ENCODE data around the gene MRPL34. TPM values are rescaled to one million over a fixed set of nuclear protein-coding genes. Genes with fewer than 3 reads are reported as not detected.

The MRPL34 gene
- total RNA-seq, 1 experiment from 2014 or later: 87.7 TPM

DNA sequence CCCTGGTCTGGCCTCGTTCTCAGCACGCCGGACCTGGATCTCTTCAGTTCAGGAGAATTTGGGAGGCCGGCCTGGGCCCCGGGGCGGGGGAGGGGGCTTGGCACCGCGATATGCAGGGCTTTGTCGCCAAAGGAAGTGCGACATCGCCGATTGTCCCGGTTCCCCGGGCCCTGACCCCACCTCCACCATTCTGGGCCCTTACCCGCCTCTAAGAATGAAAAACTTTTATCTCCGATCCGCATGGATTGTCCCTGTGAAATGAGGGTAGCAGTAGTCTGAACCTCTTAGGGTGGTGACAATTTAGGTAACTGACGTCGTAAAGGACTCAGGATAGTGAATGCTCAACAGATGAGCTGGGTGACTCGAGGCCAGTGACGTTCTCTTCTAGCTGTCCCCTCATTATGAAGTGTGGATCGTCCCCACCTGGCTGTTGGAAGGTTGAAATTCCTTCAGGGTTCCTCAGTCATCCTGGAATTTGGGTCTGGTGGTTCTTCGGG is 4.3 kb downstream of the MRPL34 start:
- Histone ChIP-seq H3K4me1 (ENCODE audit: control insufficient read depth, insufficient read depth, low read length) (peaks cover 29% of the 10 kb centered on the region), H3K27me3 (ENCODE audit: control insufficient read depth, insufficient read depth, low read length) (no peaks in the 10 kb centered on the region), H3K27ac (ENCODE audit: low read length) (peak overlapping the region; percentile 92), H3K9me3 (ENCODE audit: control insufficient read depth, insufficient read depth, low read depth, low read length) (no peaks in the 10 kb centered on the region), H3K4me3 (ENCODE audit: low read depth in 2 of 2, low read length in 2 of 2) (peak overlapping the region; percentile 81 to 91), H3K36me3 (ENCODE audit: control insufficient read depth, insufficient read depth, low read length) (peaks cover 7% of the 10 kb centered on the region)
- TF ChIP-seq SIN3A (IDR thresholded peaks at IDR 0.05; ENCODE audit: borderline replicate concordance, insufficient read depth, low read depth, low read length): peak; percentile 23; the same call in 1 of the 2 replicates
- no peak for TF ChIP-seq POLR2AphosphoS5 (IDR thresholded peaks at IDR 0.05; ENCODE audit: low read depth, low read length)
- DNase-seq (ENCODE audit: low read depth, low spot score): no peak
- intact Hi-C loops (cut with micrococcal nuclease; ENCODE audit: unreplicated experiment): loop anchor here (10.0 kb wide), 1 partner anchor 1085 kb away; the partner anchor contains the start of gene LRRC25
- no TSS peak for BruUV-seq (replicated peaks)
- ATAC-seq: no peak
- CTCF ChIA-PET: interaction anchor here (0.5 to 0.6 kb wide), 2 partner anchors 16 to 650 kb away, joined by 3 to 4 read pairs; no protein-coding TSS in a partner anchor
- in situ Hi-C loops (cut with HindIII; ENCODE audit: low pct_unique_long_range_greater_than_20kb, low sequenced_read_pairs): no loop called here
- POLR2A ChIA-PET: no interaction called here

DNA sequence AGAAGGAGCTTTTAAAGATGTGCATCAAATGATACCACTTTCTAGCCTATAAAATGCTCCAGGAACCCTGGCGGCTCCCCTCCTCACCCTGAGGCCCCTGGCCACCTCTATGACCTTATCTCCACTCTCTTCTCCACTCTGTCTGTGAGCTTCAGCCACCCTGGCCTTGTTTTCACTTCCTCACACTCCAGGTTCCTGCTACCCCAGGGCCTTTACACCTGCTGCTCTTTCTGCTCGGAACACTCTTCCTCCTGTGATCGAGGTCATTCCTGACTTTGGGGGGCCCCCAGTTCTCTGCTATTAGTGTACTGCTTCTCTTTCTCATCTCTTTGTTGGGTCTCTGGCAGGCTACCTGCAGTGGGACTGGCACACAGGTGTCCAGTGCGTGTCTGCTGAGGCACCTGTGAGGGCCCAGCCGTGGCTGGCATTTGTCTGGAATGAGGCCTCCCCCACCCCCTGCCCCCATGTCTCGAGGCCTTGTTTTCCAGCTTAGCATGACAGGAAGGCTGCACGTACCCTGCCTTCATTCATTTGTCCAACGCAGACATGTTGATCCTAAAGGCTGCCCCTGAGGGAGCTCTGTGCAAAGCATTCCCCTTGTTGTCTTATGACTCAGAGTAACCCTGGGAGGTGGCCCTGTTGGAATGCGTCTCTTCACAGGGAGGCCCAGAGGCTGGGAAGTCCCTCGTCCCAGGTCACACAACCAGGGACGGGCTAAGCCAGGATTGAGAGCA is 6.0 kb downstream of the MRPL34 start:
- H3K4me3 ChIP-seq (ENCODE audit: low read depth in 2 of 2, low read length in 2 of 2): peak overlapping the region in 1 of 2 experiments; percentile 24; a peak in 2 of 4 replicates
- TF ChIP-seq, protein P1, sequence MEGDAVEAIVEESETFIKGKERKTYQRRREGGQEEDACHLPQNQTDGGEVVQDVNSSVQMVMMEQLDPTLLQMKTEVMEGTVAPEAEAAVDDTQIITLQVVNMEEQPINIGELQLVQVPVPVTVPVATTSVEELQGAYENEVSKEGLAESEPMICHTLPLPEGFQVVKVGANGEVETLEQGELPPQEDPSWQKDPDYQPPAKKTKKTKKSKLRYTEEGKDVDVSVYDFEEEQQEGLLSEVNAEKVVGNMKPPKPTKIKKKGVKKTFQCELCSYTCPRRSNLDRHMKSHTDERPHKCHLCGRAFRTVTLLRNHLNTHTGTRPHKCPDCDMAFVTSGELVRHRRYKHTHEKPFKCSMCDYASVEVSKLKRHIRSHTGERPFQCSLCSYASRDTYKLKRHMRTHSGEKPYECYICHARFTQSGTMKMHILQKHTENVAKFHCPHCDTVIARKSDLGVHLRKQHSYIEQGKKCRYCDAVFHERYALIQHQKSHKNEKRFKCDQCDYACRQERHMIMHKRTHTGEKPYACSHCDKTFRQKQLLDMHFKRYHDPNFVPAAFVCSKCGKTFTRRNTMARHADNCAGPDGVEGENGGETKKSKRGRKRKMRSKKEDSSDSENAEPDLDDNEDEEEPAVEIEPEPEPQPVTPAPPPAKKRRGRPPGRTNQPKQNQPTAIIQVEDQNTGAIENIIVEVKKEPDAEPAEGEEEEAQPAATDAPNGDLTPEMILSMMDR (IDR thresholded peaks at IDR 0.05): no peak
- no peak for TF ChIP-seq TCF7L2 (IDR thresholded peaks at IDR 0.05; ENCODE audit: low read depth, low read length)
- TF ChIP-seq, protein P2, sequence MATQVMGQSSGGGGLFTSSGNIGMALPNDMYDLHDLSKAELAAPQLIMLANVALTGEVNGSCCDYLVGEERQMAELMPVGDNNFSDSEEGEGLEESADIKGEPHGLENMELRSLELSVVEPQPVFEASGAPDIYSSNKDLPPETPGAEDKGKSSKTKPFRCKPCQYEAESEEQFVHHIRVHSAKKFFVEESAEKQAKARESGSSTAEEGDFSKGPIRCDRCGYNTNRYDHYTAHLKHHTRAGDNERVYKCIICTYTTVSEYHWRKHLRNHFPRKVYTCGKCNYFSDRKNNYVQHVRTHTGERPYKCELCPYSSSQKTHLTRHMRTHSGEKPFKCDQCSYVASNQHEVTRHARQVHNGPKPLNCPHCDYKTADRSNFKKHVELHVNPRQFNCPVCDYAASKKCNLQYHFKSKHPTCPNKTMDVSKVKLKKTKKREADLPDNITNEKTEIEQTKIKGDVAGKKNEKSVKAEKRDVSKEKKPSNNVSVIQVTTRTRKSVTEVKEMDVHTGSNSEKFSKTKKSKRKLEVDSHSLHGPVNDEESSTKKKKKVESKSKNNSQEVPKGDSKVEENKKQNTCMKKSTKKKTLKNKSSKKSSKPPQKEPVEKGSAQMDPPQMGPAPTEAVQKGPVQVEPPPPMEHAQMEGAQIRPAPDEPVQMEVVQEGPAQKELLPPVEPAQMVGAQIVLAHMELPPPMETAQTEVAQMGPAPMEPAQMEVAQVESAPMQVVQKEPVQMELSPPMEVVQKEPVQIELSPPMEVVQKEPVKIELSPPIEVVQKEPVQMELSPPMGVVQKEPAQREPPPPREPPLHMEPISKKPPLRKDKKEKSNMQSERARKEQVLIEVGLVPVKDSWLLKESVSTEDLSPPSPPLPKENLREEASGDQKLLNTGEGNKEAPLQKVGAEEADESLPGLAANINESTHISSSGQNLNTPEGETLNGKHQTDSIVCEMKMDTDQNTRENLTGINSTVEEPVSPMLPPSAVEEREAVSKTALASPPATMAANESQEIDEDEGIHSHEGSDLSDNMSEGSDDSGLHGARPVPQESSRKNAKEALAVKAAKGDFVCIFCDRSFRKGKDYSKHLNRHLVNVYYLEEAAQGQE (IDR thresholded peaks at IDR 0.05; ENCODE audit: insufficient read depth in 1 of 2, low read depth in 2 of 2, low read length in 1 of 2): no peak
- no peak for TF ChIP-seq POLR2AphosphoS5 (IDR thresholded peaks at IDR 0.05; ENCODE audit: low read depth, low read length)
- no peak for TF ChIP-seq SIN3A (IDR thresholded peaks at IDR 0.05; ENCODE audit: borderline replicate concordance, insufficient read depth, low read depth, low read length)
- POLR2A ChIA-PET: interaction anchor here (0.6 kb wide), 1 partner anchor 258 kb away, joined by 6 read pairs; no protein-coding TSS in a partner anchor
- peak overlapping the region; percentile 63 for H3K27ac ChIP-seq (ENCODE audit: low read length)
- intact Hi-C loops (cut with micrococcal nuclease; ENCODE audit: unreplicated experiment): no loop called here
- peaks cover 26% of the 10 kb centered on the region for H3K4me1 ChIP-seq (ENCODE audit: control insufficient read depth, insufficient read depth, low read length)
- peak; percentile 78 for ATAC-seq
- H3K9me3 ChIP-seq (ENCODE audit: control insufficient read depth, insufficient read depth, low read depth, low read length): no peaks in the 10 kb centered on the region
- no peak for DNase-seq (ENCODE audit: low read depth, low spot score)
- no TSS peak for BruUV-seq (replicated peaks)
- peaks cover 7% of the 10 kb centered on the region for H3K36me3 ChIP-seq (ENCODE audit: control insufficient read depth, insufficient read depth, low read length)
- CTCF ChIA-PET: no interaction called here
- in situ Hi-C loops (cut with HindIII; ENCODE audit: low pct_unique_long_range_greater_than_20kb, low sequenced_read_pairs): no loop called here
- H3K27me3 ChIP-seq (ENCODE audit: control insufficient read depth, insufficient read depth, low read length): no peaks in the 10 kb centered on the region
